SK-N-SH treated with all-trans-retinoic acid at 6 μM for 48 hours (cell line): ENCODE results near the gene CAND1.
A peak's percentile ranks its signal among the peaks of the same experiment; 100 is the strongest.

Source experiments
- ATAC-seq: fragments of 200-7000 bp; cut with Tn5 transposase; 3 replicates; pipeline ENCODE4 v1.9.1; 2020; ENCODE audit warnings: mild to moderate bottlenecking, moderate library complexity
- ARNTL ChIP-seq: fragments of 450-650 bp; formaldehyde crosslinking; IDR thresholded peaks from 2 replicates; pipeline ENCODE4 v1.5.0; 2020; ENCODE audit warnings: low read depth, mild to moderate bottlenecking, moderate library complexity, borderline replicate concordance
- BACH2 ChIP-seq: fragments of 250-450 bp; sonication (Bioruptor Pico); IDR thresholded peaks from 2 replicates; pipeline ENCODE4 v1.9.0; 2021; ENCODE audit warnings: mild to moderate bottlenecking, borderline replicate concordance
- CSDC2 ChIP-seq: fragments of 250-450 bp; sonication (Bioruptor Pico); IDR thresholded peaks from 2 replicates; pipeline ENCODE4 v1.5.0; 2020; ENCODE audit warnings: mild to moderate bottlenecking, moderate library complexity
- ESRRG ChIP-seq: fragments of 250-450 bp; sonication (Bioruptor Pico); IDR thresholded peaks from 2 replicates; pipeline ENCODE4 v1.6.1; 2021; ENCODE audit warnings: mild to moderate bottlenecking
- ISL1 ChIP-seq: fragments of 250-450 bp; sonication (Bioruptor Pico); IDR thresholded peaks from 2 replicates; pipeline ENCODE4 v2.1.2; 2022; ENCODE audit warnings: mild to moderate bottlenecking, moderate library complexity
- OSR1 ChIP-seq: fragments of 250-450 bp; sonication (Bioruptor Pico); IDR thresholded peaks from 2 replicates; pipeline ENCODE4 v1.8.0; 2022; ENCODE audit warnings: moderate library complexity, mild to moderate bottlenecking, inconsistent platforms
- RARB ChIP-seq: fragments of 250-450 bp; sonication (Bioruptor Pico); IDR thresholded peaks from 2 replicates; pipeline ENCODE4 v1.8.0; 2021; ENCODE audit warnings: mild to moderate bottlenecking, moderate library complexity
- SNAI2 ChIP-seq: fragments of 250-450 bp; sonication (Bioruptor Pico); IDR thresholded peaks from 2 replicates; pipeline ENCODE4 v1.5.0; 2020; ENCODE audit warnings: mild to moderate bottlenecking, moderate library complexity
- TCF4 ChIP-seq: fragments of 250-450 bp; sonication (Bioruptor Pico); IDR thresholded peaks from 2 replicates; pipeline ENCODE4 v1.8.0; 2021; ENCODE audit warnings: mild to moderate bottlenecking, moderate library complexity, borderline replicate concordance
- TOX ChIP-seq: fragments of 250-450 bp; sonication (Bioruptor Pico); IDR thresholded peaks from 2 replicates; pipeline ENCODE4 v1.8.0; 2021; ENCODE audit warnings: mild to moderate bottlenecking, moderate library complexity, borderline replicate concordance
- ZC3H10 ChIP-seq: fragments of 250-450 bp; sonication (Bioruptor Pico); IDR thresholded peaks from 2 replicates; pipeline ENCODE4 v1.5.1; 2021; ENCODE audit warnings: mild to moderate bottlenecking, moderate library complexity
- ZFP3 ChIP-seq: fragments of 250-450 bp; sonication (Bioruptor Pico); IDR thresholded peaks from 2 replicates; pipeline ENCODE4 v1.5.0; 2020; ENCODE audit warnings: mild to moderate bottlenecking, moderate library complexity
- ZFP30 ChIP-seq: fragments of 450-650 bp; formaldehyde crosslinking; IDR thresholded peaks from 2 replicates; pipeline ENCODE4 v1.5.0; 2022; ENCODE audit warnings: mild to moderate bottlenecking, moderate library complexity
- ZNF565 ChIP-seq: fragments of 450-650 bp; formaldehyde crosslinking; conservative IDR thresholded peaks from 2 replicates; pipeline ENCODE4 v1.5.0; 2020; ENCODE audit warnings: low read depth, mild to moderate bottlenecking, moderate library complexity
- ZNF70 ChIP-seq: fragments of 450-650 bp; formaldehyde crosslinking; IDR thresholded peaks from 2 replicates; pipeline ENCODE4 v1.5.0; 2020; ENCODE audit warnings: mild to moderate bottlenecking, moderate library complexity
- ZNF8 ChIP-seq: fragments of 450-650 bp; formaldehyde crosslinking; IDR thresholded peaks from 2 replicates; pipeline ENCODE4 v1.5.0; 2020; ENCODE audit warnings: mild to moderate bottlenecking, moderate library complexity
- TF ChIP-seq, protein P1 (sequence below): fragments of 250-450 bp; sonication (Bioruptor Pico); IDR thresholded peaks from 2 replicates; pipeline ENCODE4 v1.5.1; 2021; ENCODE audit warnings: mild to moderate bottlenecking, moderate library complexity
- TF ChIP-seq, protein P2 (sequence below): fragments of 250-450 bp; sonication (Bioruptor Pico); IDR thresholded peaks from 2 replicates; pipeline ENCODE4 v1.8.0; 2020; ENCODE audit warnings: mild to moderate bottlenecking, moderate library complexity, borderline replicate concordance
- TF ChIP-seq, protein P3 (sequence below): fragments of 250-450 bp; sonication (Bioruptor Pico); IDR thresholded peaks from 2 replicates; pipeline ENCODE4 v1.5.0; 2020; ENCODE audit warnings: mild to moderate bottlenecking, moderate library complexity
- TF ChIP-seq, protein P4 (sequence below): fragments of 250-450 bp; sonication (Bioruptor Pico); IDR thresholded peaks from 2 replicates; pipeline ENCODE4 v1.5.1; 2020; ENCODE audit warnings: low read depth, mild to moderate bottlenecking, moderate library complexity
- TF ChIP-seq, protein P5 (sequence below): fragments of 250-450 bp; sonication (Bioruptor Pico); IDR thresholded peaks from 2 replicates; pipeline ENCODE4 v1.8.0; 2021; ENCODE audit warnings: low read depth, mild to moderate bottlenecking, moderate library complexity, borderline replicate concordance

CAND1 gene

DNA sequence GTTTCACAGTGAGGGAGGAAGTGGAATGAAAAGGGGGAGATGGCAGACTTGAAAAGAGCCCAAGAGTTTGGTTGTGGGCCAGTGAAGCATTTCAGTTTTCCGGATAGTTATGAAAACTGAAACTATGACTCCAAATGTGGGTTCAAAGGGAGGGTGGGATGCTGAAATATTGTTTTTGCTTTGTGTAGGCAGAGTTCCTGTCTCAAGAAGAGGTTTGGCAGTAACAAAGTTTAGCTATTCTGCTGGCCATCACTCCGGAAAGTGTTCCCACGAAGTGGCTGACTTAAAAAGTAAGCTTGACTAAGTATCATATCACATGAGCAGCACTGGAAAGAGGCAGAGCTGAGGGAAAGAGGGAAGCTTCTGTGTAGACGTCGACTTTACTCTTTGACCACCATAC lies 85.2 kb downstream of the CAND1 start:
- no peak for ATAC-seq
- TF ChIP-seq TCF4 = no peak
- no peak for TF ChIP-seq OSR1 (CRISPR knock-in tag)
- TF ChIP-seq CSDC2 (CRISPR knock-in tag) = no peak
- TF ChIP-seq, protein P1, sequence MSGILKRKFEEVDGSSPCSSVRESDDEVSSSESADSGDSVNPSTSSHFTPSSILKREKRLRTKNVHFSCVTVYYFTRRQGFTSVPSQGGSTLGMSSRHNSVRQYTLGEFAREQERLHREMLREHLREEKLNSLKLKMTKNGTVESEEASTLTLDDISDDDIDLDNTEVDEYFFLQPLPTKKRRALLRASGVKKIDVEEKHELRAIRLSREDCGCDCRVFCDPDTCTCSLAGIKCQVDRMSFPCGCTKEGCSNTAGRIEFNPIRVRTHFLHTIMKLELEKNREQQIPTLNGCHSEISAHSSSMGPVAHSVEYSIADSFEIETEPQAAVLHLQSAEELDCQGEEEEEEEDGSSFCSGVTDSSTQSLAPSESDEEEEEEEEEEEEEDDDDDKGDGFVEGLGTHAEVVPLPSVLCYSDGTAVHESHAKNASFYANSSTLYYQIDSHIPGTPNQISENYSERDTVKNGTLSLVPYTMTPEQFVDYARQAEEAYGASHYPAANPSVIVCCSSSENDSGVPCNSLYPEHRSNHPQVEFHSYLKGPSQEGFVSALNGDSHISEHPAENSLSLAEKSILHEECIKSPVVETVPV = no peak
- TF ChIP-seq RARB = no peak
- no peak for TF ChIP-seq SNAI2 (CRISPR knock-in tag)
- TF ChIP-seq TOX (CRISPR knock-in tag) = no peak
- TF ChIP-seq, protein P2, sequence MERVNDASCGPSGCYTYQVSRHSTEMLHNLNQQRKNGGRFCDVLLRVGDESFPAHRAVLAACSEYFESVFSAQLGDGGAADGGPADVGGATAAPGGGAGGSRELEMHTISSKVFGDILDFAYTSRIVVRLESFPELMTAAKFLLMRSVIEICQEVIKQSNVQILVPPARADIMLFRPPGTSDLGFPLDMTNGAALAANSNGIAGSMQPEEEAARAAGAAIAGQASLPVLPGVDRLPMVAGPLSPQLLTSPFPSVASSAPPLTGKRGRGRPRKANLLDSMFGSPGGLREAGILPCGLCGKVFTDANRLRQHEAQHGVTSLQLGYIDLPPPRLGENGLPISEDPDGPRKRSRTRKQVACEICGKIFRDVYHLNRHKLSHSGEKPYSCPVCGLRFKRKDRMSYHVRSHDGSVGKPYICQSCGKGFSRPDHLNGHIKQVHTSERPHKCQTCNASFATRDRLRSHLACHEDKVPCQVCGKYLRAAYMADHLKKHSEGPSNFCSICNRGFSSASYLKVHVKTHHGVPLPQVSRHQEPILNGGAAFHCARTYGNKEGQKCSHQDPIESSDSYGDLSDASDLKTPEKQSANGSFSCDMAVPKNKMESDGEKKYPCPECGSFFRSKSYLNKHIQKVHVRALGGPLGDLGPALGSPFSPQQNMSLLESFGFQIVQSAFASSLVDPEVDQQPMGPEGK = no peak
- TF ChIP-seq, protein P3, sequence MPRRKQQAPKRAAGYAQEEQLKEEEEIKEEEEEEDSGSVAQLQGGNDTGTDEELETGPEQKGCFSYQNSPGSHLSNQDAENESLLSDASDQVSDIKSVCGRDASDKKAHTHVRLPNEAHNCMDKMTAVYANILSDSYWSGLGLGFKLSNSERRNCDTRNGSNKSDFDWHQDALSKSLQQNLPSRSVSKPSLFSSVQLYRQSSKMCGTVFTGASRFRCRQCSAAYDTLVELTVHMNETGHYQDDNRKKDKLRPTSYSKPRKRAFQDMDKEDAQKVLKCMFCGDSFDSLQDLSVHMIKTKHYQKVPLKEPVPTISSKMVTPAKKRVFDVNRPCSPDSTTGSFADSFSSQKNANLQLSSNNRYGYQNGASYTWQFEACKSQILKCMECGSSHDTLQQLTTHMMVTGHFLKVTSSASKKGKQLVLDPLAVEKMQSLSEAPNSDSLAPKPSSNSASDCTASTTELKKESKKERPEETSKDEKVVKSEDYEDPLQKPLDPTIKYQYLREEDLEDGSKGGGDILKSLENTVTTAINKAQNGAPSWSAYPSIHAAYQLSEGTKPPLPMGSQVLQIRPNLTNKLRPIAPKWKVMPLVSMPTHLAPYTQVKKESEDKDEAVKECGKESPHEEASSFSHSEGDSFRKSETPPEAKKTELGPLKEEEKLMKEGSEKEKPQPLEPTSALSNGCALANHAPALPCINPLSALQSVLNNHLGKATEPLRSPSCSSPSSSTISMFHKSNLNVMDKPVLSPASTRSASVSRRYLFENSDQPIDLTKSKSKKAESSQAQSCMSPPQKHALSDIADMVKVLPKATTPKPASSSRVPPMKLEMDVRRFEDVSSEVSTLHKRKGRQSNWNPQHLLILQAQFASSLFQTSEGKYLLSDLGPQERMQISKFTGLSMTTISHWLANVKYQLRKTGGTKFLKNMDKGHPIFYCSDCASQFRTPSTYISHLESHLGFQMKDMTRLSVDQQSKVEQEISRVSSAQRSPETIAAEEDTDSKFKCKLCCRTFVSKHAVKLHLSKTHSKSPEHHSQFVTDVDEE (CRISPR knock-in tag) = no peak
- TF ChIP-seq ARNTL (CRISPR knock-in tag) = no peak
- no peak for TF ChIP-seq ZFP3
- TF ChIP-seq, protein P4, sequence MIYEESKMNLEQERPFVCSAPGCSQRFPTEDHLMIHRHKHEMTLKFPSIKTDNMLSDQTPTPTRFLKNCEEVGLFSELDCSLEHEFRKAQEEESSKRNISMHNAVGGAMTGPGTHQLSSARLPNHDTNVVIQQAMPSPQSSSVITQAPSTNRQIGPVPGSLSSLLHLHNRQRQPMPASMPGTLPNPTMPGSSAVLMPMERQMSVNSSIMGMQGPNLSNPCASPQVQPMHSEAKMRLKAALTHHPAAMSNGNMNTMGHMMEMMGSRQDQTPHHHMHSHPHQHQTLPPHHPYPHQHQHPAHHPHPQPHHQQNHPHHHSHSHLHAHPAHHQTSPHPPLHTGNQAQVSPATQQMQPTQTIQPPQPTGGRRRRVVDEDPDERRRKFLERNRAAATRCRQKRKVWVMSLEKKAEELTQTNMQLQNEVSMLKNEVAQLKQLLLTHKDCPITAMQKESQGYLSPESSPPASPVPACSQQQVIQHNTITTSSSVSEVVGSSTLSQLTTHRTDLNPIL (CRISPR knock-in tag) = no peak
- no peak for TF ChIP-seq BACH2 (CRISPR knock-in tag)
- TF ChIP-seq ISL1 (CRISPR knock-in tag) = no peak
- TF ChIP-seq ZC3H10 (CRISPR knock-in tag) = no peak
- no peak for TF ChIP-seq ZNF565 (CRISPR knock-in tag)
- no peak for TF ChIP-seq ZNF70 (CRISPR knock-in tag)
- no peak for TF ChIP-seq ZNF8 (CRISPR knock-in tag)
- no peak for TF ChIP-seq ESRRG (CRISPR knock-in tag)
- no peak for TF ChIP-seq ZFP30

DNA sequence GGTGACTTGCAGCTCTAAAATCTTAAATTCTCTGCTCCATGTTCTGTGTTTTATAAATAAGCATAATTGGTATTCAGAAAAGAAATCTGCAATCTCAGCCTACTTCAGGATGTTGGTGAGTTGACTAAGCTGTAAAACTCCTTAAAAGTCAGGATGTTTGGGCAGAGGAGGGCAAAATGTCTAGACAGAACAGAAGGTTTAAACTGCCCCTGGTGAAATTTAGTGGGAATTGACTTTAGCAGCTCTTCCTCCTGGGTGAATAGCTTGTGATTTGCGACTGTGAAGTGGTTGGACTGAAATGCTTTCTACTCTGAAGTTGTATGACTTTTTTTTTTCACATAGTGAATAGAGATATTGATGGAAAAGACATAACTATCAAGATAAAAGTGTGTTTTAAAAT lies 85.8 kb downstream of the CAND1 start:
- peak; percentile 46 for ATAC-seq
- TF ChIP-seq ZFP30 = no peak
- TF ChIP-seq, protein P5, sequence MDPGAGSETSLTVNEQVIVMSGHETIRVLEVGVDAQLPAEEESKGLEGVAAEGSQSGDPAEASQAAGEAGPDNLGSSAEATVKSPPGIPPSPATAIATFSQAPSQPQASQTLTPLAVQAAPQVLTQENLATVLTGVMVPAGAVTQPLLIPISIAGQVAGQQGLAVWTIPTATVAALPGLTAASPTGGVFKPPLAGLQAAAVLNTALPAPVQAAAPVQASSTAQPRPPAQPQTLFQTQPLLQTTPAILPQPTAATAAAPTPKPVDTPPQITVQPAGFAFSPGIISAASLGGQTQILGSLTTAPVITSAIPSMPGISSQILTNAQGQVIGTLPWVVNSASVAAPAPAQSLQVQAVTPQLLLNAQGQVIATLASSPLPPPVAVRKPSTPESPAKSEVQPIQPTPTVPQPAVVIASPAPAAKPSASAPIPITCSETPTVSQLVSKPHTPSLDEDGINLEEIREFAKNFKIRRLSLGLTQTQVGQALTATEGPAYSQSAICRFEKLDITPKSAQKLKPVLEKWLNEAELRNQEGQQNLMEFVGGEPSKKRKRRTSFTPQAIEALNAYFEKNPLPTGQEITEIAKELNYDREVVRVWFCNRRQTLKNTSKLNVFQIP = no peak
- TF ChIP-seq, protein P1 = no peak
